Activated naive CD8-positive, alpha-beta T cell treated with anti-CD3 and anti-CD28 coated beads for 36 hours (primary cell): ENCODE data around the gene UBR3. TPM values are rescaled to one million over a fixed set of nuclear protein-coding genes. Genes with fewer than 3 reads are reported as not detected.
"Not testable (repeated sequence)": the region's sequence is repeated elsewhere in the genome, so short reads cannot be mapped to it uniquely, and the experiment has no call there.

Experiments used
- DNase-seq: peaks from one replicate; pipeline ENCODE4 v3.0.0; 2021
- H3K27ac Mint-ChIP-seq: one replicate; pipeline ENCODE4 v1.8.0; 2022; ENCODE audit warnings: mild to moderate bottlenecking, moderate library complexity, mixed read lengths
- H3K27me3 Mint-ChIP-seq: one replicate; pipeline ENCODE4 v1.8.0; 2022; ENCODE audit warnings: mild to moderate bottlenecking, mixed read lengths
- H3K36me3 Mint-ChIP-seq: one replicate; pipeline ENCODE4 v1.8.0; 2021; ENCODE audit warnings: mild to moderate bottlenecking, mixed read lengths
- H3K4me1 Mint-ChIP-seq: one replicate; pipeline ENCODE4 v1.8.0; 2021; ENCODE audit warnings: mixed read lengths
- H3K4me3 Mint-ChIP-seq: one replicate; pipeline ENCODE4 v1.8.0; 2022; ENCODE audit warnings: mild to moderate bottlenecking, moderate library complexity, mixed read lengths
- H3K9me3 Mint-ChIP-seq: one replicate; pipeline ENCODE4 v1.8.0; 2022; ENCODE audit warnings: mixed read lengths
- total RNA-seq, 2 experiments: library from RNA; stranded (reverse); gene quantifications; one replicate each; pipeline ENCODE4 v1.2.3, GENCODE V29; 2021

UBR3 gene
- total RNA-seq, 2 experiments from 2014 or later = 15.1 to 17.7 TPM

GRCh38 chr2:169840747-169841142, 13.5 kb downstream of the UBR3 start:
- H3K27ac Mint-ChIP-seq = no peak overlapping the region
- H3K9me3 Mint-ChIP-seq = no peaks in the 10 kb centered on the region
- no peak overlapping the region for H3K4me3 Mint-ChIP-seq
- peaks cover 19% of the 10 kb centered on the region for H3K36me3 Mint-ChIP-seq
- no peak for DNase-seq
- peaks cover 15% of the 10 kb centered on the region for H3K4me1 Mint-ChIP-seq
- H3K27me3 Mint-ChIP-seq = no peaks in the 10 kb centered on the region

GRCh38 chr2:169841625-169842024, 14.4 kb downstream of the UBR3 start:
- H3K4me3 Mint-ChIP-seq, DNase-seq, H3K27me3 Mint-ChIP-seq, H3K27ac Mint-ChIP-seq, H3K9me3 Mint-ChIP-seq: not testable (repeated sequence)
- Mint-ChIP-seq H3K4me1 (peaks cover 18% of the 10 kb centered on the region), H3K36me3 (peaks cover 19% of the 10 kb centered on the region)

GRCh38 chr2:169845016-169845415, 17.8 kb downstream of the UBR3 start:
- DNase-seq = no peak
- Mint-ChIP-seq H3K4me1 (peaks cover 24% of the 10 kb centered on the region), H3K27me3 (no peaks in the 10 kb centered on the region), H3K4me3 (no peak overlapping the region), H3K27ac (no peak overlapping the region), H3K9me3 (peaks cover 7% of the 10 kb centered on the region), H3K36me3 (peaks cover 30% of the 10 kb centered on the region)

- Mint-ChIP-seq H3K4me1 (peaks cover 31% of the 10 kb centered on the region), H3K36me3 (peaks cover 29% of the 10 kb centered on the region)
- not testable (repeated sequence) for H3K4me3 Mint-ChIP-seq, H3K27ac Mint-ChIP-seq, H3K27me3 Mint-ChIP-seq, H3K9me3 Mint-ChIP-seq, DNase-seq
Measured at GRCh38 chr2:169848959-169849693, 21.9 kb downstream of the UBR3 start.

GRCh38 chr2:169849710-169850109, 22.5 kb downstream of the UBR3 start:
- no peak overlapping the region for H3K27ac Mint-ChIP-seq
- H3K36me3 Mint-ChIP-seq = peaks cover 28% of the 10 kb centered on the region
- no peak for DNase-seq
- H3K27me3 Mint-ChIP-seq = no peaks in the 10 kb centered on the region
- peaks cover 7% of the 10 kb centered on the region for H3K9me3 Mint-ChIP-seq
- no peak overlapping the region for H3K4me3 Mint-ChIP-seq
- H3K4me1 Mint-ChIP-seq = peaks cover 27% of the 10 kb centered on the region

- Mint-ChIP-seq H3K36me3 (peaks cover 33% of the 10 kb centered on the region), H3K9me3 (peaks cover 7% of the 10 kb centered on the region), H3K27me3 (no peaks in the 10 kb centered on the region), H3K4me3 (no peak overlapping the region), H3K27ac (no peak overlapping the region), H3K4me1 (peaks cover 12% of the 10 kb centered on the region)
- DNase-seq = no peak
Measured at GRCh38 chr2:169853041-169853668, 25.9 kb downstream of the UBR3 start.

GRCh38 chr2:169855281-169856258, 28.3 kb downstream of the UBR3 start:
- H3K4me3 Mint-ChIP-seq, H3K27ac Mint-ChIP-seq, H3K4me1 Mint-ChIP-seq, DNase-seq, H3K9me3 Mint-ChIP-seq, H3K27me3 Mint-ChIP-seq: not testable (repeated sequence)
- H3K36me3 Mint-ChIP-seq = peaks cover 19% of the 10 kb centered on the region

GRCh38 chr2:169859423-169859822, 32.2 kb downstream of the UBR3 start:
- DNase-seq = no peak
- Mint-ChIP-seq H3K4me3 (no peak overlapping the region), H3K4me1 (peaks cover 8% of the 10 kb centered on the region), H3K27ac (no peak overlapping the region), H3K9me3 (no peaks in the 10 kb centered on the region), H3K27me3 (no peaks in the 10 kb centered on the region), H3K36me3 (peaks cover 15% of the 10 kb centered on the region)

GRCh38 chr2:169860149-169860548, 32.9 kb downstream of the UBR3 start:
- H3K36me3 Mint-ChIP-seq = peaks cover 15% of the 10 kb centered on the region
- DNase-seq = no peak
- H3K9me3 Mint-ChIP-seq = no peaks in the 10 kb centered on the region
- no peak overlapping the region for H3K4me3 Mint-ChIP-seq
- no peak overlapping the region for H3K27ac Mint-ChIP-seq
- H3K4me1 Mint-ChIP-seq = peaks cover 8% of the 10 kb centered on the region
- no peaks in the 10 kb centered on the region for H3K27me3 Mint-ChIP-seq

GRCh38 chr2:169862816-169863215, 35.6 kb downstream of the UBR3 start:
- no peak for DNase-seq

GRCh38 chr2:169865492-169865891, 38.2 kb downstream of the UBR3 start:
- no peak for DNase-seq
- Mint-ChIP-seq H3K27me3 (no peaks in the 10 kb centered on the region), H3K27ac (no peak overlapping the region), H3K4me1 (peaks cover 18% of the 10 kb centered on the region), H3K4me3 (no peak overlapping the region), H3K36me3 (peaks cover 9% of the 10 kb centered on the region), H3K9me3 (no peaks in the 10 kb centered on the region)

More at GRCh38 chr2:169862816-169863215, 35.6 kb downstream of the UBR3 start:
- H3K4me3 Mint-ChIP-seq = no peak overlapping the region
- H3K27ac Mint-ChIP-seq = no peak overlapping the region
- peaks cover 16% of the 10 kb centered on the region for H3K4me1 Mint-ChIP-seq
- no peaks in the 10 kb centered on the region for H3K9me3 Mint-ChIP-seq
- H3K27me3 Mint-ChIP-seq = no peaks in the 10 kb centered on the region
- peaks cover 10% of the 10 kb centered on the region for H3K36me3 Mint-ChIP-seq

- DNase-seq, H3K4me3 Mint-ChIP-seq, H3K9me3 Mint-ChIP-seq, H3K27me3 Mint-ChIP-seq, H3K27ac Mint-ChIP-seq, H3K36me3 Mint-ChIP-seq: not testable (repeated sequence)
- peaks cover 20% of the 10 kb centered on the region for H3K4me1 Mint-ChIP-seq
Measured at GRCh38 chr2:169866230-169866629, 39.0 kb downstream of the UBR3 start.

GRCh38 chr2:169867579-169867978, 40.3 kb downstream of the UBR3 start:
- Mint-ChIP-seq H3K9me3 (no peaks in the 10 kb centered on the region), H3K4me3 (no peak overlapping the region), H3K27ac (no peak overlapping the region), H3K36me3 (peaks cover 3% of the 10 kb centered on the region), H3K27me3 (no peaks in the 10 kb centered on the region), H3K4me1 (peaks cover 20% of the 10 kb centered on the region)
- DNase-seq = no peak

- Mint-ChIP-seq H3K27me3 (no peaks in the 10 kb centered on the region), H3K36me3 (peaks cover 3% of the 10 kb centered on the region), H3K27ac (no peak overlapping the region), H3K9me3 (no peaks in the 10 kb centered on the region), H3K4me3 (no peak overlapping the region), H3K4me1 (peaks cover 13% of the 10 kb centered on the region)
- DNase-seq = no peak
Measured at GRCh38 chr2:169868951-169869350, 41.7 kb downstream of the UBR3 start.

GRCh38 chr2:169871369-169871768, 44.1 kb downstream of the UBR3 start:
- H3K4me3 Mint-ChIP-seq, H3K27me3 Mint-ChIP-seq: not testable (repeated sequence)

More at GRCh38 chr2:169871369-169871768, 44.1 kb downstream of the UBR3 start:
- H3K9me3 Mint-ChIP-seq, H3K27ac Mint-ChIP-seq, DNase-seq, H3K36me3 Mint-ChIP-seq: not testable (repeated sequence)
- peaks cover 10% of the 10 kb centered on the region for H3K4me1 Mint-ChIP-seq
